ENCODE results near the gene GJC1. TPM values are rescaled to one million over a fixed set of nuclear protein-coding genes. Genes with fewer than 3 reads are reported as not detected.
"Not testable (repeated sequence)": the region's sequence is repeated elsewhere in the genome, so short reads cannot be mapped to it uniquely, and the experiment has no call there.

The GJC1 gene
- total and polyA plus RNA-seq, 3 donors from 2014 or later = 16.9 to 21.0 (median 19.3) TPM

DNA sequence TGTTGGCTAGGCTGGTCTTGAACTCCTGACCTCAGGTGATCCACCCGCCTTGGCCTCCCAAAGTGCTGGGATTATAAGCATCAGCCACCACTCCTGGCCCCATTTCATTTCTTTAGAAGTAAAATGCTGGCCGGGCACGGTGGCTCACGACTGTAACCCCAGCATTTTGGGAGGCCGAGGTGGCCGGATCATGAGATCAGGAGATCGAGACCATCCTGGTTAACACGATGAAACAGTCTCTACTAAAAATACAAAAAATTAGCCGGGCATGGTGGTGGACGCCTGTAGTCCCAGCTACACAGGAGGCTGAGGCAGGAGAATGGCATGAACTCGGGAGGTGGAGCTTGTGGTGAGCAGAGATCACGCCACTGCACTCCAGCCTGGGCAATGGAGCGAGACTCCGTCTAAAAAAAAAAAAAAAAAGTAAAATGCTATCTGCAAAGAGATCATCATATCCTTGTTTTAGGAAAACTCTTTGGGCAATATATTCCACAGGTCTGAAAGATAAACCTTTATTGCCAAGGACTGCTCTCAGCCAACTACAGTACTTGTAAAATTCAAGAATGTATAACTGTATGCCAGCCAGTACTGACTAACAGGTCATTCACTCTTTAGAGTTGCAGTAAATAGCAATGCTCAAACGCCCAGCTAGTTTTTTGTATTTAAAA is 3.8 kb downstream of the GJC1 start:
- Histone ChIP-seq H3K27ac (no peak overlapping the region), H3K9me3 (no peaks in the 10 kb centered on the region), H3K36me3 (ENCODE audit: low read depth, missing control alignments) (no peaks in the 10 kb centered on the region), H3K27me3 (no peaks in the 10 kb centered on the region), H3K4me3 (no peak overlapping the region), H3K4me1 (no peaks in the 10 kb centered on the region)
- WGBS, 2 donors = 90 to 93% methylated on average over 15 of the region's 15 CpGs
- DNase-seq = no peak
- TF ChIP-seq POLR2A (IDR thresholded peaks at IDR 0.05) = no peak
- TF ChIP-seq, protein P1, sequence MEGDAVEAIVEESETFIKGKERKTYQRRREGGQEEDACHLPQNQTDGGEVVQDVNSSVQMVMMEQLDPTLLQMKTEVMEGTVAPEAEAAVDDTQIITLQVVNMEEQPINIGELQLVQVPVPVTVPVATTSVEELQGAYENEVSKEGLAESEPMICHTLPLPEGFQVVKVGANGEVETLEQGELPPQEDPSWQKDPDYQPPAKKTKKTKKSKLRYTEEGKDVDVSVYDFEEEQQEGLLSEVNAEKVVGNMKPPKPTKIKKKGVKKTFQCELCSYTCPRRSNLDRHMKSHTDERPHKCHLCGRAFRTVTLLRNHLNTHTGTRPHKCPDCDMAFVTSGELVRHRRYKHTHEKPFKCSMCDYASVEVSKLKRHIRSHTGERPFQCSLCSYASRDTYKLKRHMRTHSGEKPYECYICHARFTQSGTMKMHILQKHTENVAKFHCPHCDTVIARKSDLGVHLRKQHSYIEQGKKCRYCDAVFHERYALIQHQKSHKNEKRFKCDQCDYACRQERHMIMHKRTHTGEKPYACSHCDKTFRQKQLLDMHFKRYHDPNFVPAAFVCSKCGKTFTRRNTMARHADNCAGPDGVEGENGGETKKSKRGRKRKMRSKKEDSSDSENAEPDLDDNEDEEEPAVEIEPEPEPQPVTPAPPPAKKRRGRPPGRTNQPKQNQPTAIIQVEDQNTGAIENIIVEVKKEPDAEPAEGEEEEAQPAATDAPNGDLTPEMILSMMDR (IDR thresholded peaks at IDR 0.05) = no peak
- intact Hi-C loops (cut with DNase I; ENCODE audit: low total_unique reads) = no loop called here

DNA sequence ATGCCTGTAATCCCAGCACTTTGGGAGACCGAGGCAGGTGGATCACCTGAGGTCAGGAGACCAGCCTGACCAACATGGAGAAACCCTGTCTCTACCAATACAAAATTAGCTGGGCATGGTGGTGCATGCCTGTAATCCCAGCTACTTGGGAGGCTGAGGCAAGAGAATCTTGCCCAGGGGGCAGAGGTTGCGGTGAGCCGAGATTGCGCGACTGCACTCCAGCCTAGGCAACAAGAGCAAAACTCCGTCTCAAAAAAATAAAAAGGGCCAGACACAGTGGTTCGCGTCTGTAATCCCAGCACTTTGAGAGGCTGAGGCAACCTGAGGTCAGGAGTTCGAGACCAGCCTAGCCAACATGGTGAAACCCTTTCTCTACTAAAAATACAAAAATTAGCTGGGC is 4.9 kb downstream of the GJC1 start:
- DNase-seq; H3K36me3 ChIP-seq (ENCODE audit: low read depth, missing control alignments); H3K9me3 ChIP-seq; H3K27ac ChIP-seq; H3K4me3 ChIP-seq; H3K27me3 ChIP-seq; intact Hi-C loops (cut with DNase I; ENCODE audit: low total_unique reads); H3K4me1 ChIP-seq: not testable (repeated sequence)
- 87 to 92% methylated on average over 9 of the region's 9 CpGs for WGBS, 2 donors

DNA sequence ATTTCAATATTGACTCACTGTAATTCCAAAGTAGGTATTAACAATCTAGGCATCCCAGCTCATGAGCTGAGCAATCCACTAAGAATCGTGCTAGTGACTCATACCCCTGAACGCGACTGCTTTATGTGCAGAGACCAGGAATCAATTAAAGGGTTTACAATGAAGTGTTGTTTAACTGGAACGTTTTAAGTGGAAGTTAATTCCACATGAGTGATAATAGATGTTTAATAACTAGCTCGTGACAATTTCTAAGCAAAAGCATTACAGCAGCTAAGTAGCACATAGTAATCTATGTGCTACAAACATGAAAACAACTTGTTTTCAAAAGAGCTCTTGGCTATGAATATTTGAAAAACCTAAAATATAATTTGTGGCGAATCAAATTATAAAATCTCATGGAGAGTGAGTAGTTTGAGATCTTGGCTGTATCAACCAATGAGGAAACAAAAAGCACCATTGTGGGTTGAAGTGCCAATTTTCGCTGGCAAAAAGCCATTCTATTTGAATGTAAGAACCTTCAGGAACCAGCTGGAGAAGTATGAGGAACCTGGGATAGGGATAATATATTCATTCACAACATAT is 9.4 kb downstream of the GJC1 start:
- no peak for TF ChIP-seq POLR2A (IDR thresholded peaks at IDR 0.05)
- TF ChIP-seq, protein P1 (IDR thresholded peaks at IDR 0.05) = no peak
- DNase-seq = no peak
- no peak overlapping the region for H3K4me3 ChIP-seq
- no peak overlapping the region for H3K27ac ChIP-seq
- no peaks in the 10 kb centered on the region for H3K4me1 ChIP-seq
- intact Hi-C loops (cut with DNase I; ENCODE audit: low total_unique reads) = no loop called here
- no peaks in the 10 kb centered on the region for H3K27me3 ChIP-seq
- WGBS, 2 donors = 74 to 85% methylated on average over 7 of the region's 7 CpGs
- H3K9me3 ChIP-seq = no peaks in the 10 kb centered on the region
- H3K36me3 ChIP-seq (ENCODE audit: low read depth, missing control alignments) = no peaks in the 10 kb centered on the region

DNA sequence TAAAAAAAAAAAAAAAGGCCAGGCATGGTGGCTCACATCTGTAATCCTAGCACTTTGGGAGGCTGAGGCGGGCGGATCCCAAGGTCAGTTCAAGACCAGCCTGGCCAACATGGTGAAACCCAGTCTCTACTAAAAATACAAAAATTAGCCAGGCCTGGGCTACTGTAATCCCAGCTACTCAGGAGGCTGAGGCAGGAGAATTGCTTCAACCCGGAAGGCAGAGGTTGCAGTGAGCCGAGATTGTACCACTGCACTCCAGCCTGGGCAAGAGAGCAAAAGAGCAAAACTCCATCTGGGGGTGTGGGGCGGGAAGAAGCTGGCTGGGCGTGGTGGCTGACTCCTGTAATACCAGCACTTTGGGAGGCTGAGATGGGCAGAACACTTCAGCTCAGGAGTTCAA is 11.6 kb downstream of the GJC1 start:
- H3K27ac ChIP-seq; H3K4me3 ChIP-seq; H3K9me3 ChIP-seq; H3K4me1 ChIP-seq; intact Hi-C loops (cut with DNase I; ENCODE audit: low total_unique reads); H3K36me3 ChIP-seq (ENCODE audit: low read depth, missing control alignments); DNase-seq; H3K27me3 ChIP-seq: not testable (repeated sequence)
- 84 to 88% methylated on average over 6 of the region's 6 CpGs for WGBS, 2 donors

DNA sequence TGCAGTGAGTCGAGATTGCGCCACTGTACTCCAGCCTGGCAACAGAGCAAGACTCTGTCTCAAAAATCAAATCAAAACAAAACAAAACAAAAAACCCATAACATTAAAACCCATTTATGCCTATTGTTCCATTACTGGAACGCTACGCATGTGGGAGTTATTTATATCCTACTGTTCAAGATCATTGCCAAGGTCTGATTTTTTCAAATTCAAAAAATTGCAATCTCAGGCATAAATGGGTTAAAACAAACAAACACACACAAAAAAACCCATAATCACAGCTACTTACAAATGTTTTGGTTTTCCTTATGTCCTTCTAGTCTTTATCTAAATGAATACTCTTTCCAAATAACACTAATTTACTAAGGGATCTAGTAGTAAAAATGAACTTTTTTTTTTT is 17.8 kb downstream of the GJC1 start:
- no peak for DNase-seq
- 77 to 82% methylated on average over 4 of the region's 4 CpGs for WGBS, 2 donors
- no peak for TF ChIP-seq POLR2A (IDR thresholded peaks at IDR 0.05)
- TF ChIP-seq, protein P1 (IDR thresholded peaks at IDR 0.05) = no peak
- H3K27ac ChIP-seq = no peak overlapping the region
- no peak overlapping the region for H3K4me3 ChIP-seq
- intact Hi-C loops (cut with DNase I; ENCODE audit: low total_unique reads) = no loop called here
- H3K27me3 ChIP-seq = no peaks in the 10 kb centered on the region
- no peaks in the 10 kb centered on the region for H3K36me3 ChIP-seq (ENCODE audit: low read depth, missing control alignments)
- H3K9me3 ChIP-seq = no peaks in the 10 kb centered on the region
- H3K4me1 ChIP-seq = no peaks in the 10 kb centered on the region

DNA sequence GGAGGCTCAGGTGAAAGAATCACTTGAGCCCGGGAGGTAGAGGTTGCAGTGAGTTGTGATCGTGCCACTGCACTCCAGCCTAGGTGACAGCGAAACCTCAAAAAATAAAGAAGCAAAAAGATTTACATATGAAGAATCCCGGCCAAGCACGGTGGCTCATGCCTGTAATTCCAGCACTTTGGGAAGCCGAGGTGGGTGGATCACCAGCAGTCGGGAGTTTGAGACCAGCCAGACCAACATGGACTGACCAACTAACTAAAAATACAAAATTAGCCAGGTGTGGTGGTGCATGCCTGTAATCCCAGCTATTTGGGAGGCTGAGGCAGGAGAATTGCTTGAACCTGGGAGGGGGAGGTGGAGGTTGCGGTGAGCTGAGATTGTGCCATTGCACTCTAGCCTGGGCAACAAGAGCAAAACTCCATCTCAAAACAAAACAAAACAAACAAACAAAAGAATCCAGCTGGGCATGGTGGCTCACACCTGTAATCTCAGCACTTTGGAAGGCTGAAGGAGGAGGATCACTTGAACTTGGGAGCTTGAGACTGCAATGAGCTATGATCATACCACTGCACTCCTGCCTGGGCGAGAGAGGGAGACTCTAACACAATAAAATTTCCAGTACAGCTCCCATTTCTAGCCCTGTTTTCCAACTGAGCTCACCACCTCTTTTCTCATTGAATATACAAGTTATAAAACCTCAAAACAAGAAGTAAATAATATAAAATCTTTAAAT is 21.3 kb downstream of the GJC1 start:
- H3K36me3 ChIP-seq (ENCODE audit: low read depth, missing control alignments); H3K27me3 ChIP-seq; intact Hi-C loops (cut with DNase I; ENCODE audit: low total_unique reads); DNase-seq; H3K4me1 ChIP-seq; H3K27ac ChIP-seq; H3K9me3 ChIP-seq; H3K4me3 ChIP-seq: not testable (repeated sequence)
- 93% methylated on average over 9 of the region's 9 CpGs for WGBS, 2 donors

Measured in testis (tissue), 3 donors.